ENCODE results near the gene GEMIN4.

GRCh38 chr17:752620-753219 is 656 bp upstream of the GEMIN4 start:
- TF ChIP-seq ASH2L (IDR thresholded peaks at IDR 0.05; ENCODE audit: low read length) (peak; percentile 44), CTCF (IDR thresholded peaks at IDR 0.05; ENCODE audit: control extremely low read depth in 1 of 3, insufficient read depth in 1 of 3, low read depth in 1 of 3, low read length in 3 of 3) (no peak), POLR2AphosphoS5 (IDR thresholded peaks at IDR 0.05; ENCODE audit: low read depth, low read length) (no peak; the same call in 1 of the 2 replicates), BRCA1 (IDR thresholded peaks at IDR 0.05; ENCODE audit: low read depth, low read length) (no peak), GABPA (IDR thresholded peaks at IDR 0.05; ENCODE audit: borderline replicate concordance, insufficient read depth, low read length) (no peak), SIN3A (conservative IDR thresholded peaks at IDR 0.05 in 1 of 2, IDR thresholded peaks at IDR 0.05 in 1 of 2; ENCODE audit: low read depth in 1 of 2, low read length in 2 of 2) (no peak), RAD21 (IDR thresholded peaks at IDR 0.05 in 1 of 2, conservative IDR thresholded peaks at IDR 0.05 in 1 of 2; ENCODE audit: low read depth in 2 of 2, low read length in 2 of 2) (no peak), SP1 (IDR thresholded peaks at IDR 0.05; ENCODE audit: low read depth, low read length) (no peak), RFX5 (IDR thresholded peaks at IDR 0.05; ENCODE audit: borderline replicate concordance, low read depth, low read length) (no peak), EZH2 (IDR thresholded peaks at IDR 0.05; ENCODE audit: low read depth, low read length, severe bottlenecking) (no peak)
